NCI-H1105 (cell line): ENCODE results near the gene VSNL1.
A peak's percentile ranks its signal among the peaks of the same experiment; 100 is the strongest.

Source experiments
- DNase-seq: peaks from one replicate; lab custom pipeline; 2025; lab: John Stamatoyannopoulos, UW

VSNL1 gene

GRCh38 chr2:17583166-17583565, 42.7 kb downstream of the VSNL1 start:
- DNase-seq = no peak

- no peak for DNase-seq
Measured at GRCh38 chr2:17583646-17584045, 43.1 kb downstream of the VSNL1 start.

- DNase-seq = no peak
Measured at GRCh38 chr2:17584689-17585088, 44.2 kb downstream of the VSNL1 start.

GRCh38 chr2:17587469-17587868, 47.0 kb downstream of the VSNL1 start:
- no peak for DNase-seq

GRCh38 chr2:17588031-17588430, 47.5 kb downstream of the VSNL1 start:
- no peak for DNase-seq

- DNase-seq = no peak
Measured at GRCh38 chr2:17589406-17590035, 49.0 kb downstream of the VSNL1 start.

GRCh38 chr2:17590342-17590911, 49.9 kb downstream of the VSNL1 start:
- no peak for DNase-seq

- no peak for DNase-seq
Measured at GRCh38 chr2:17591846-17592245, 51.4 kb downstream of the VSNL1 start.

- DNase-seq = peak; percentile 9
Measured at GRCh38 chr2:17592731-17593409, 52.4 kb downstream of the VSNL1 start.

- no peak for DNase-seq
Measured at GRCh38 chr2:17593445-17593840, 52.9 kb downstream of the VSNL1 start.

- no peak for DNase-seq
Measured at GRCh38 chr2:17593841-17594491, 53.5 kb downstream of the VSNL1 start.

GRCh38 chr2:17594533-17595401, 54.3 kb downstream of the VSNL1 start:
- no peak for DNase-seq

GRCh38 chr2:17599617-17600016, 59.1 kb downstream of the VSNL1 start:
- DNase-seq = no peak

- DNase-seq = no peak
Measured at GRCh38 chr2:17600556-17601204, 60.2 kb downstream of the VSNL1 start.

- DNase-seq = no peak
Measured at GRCh38 chr2:17604050-17604449, 63.6 kb downstream of the VSNL1 start.

- no peak for DNase-seq
Measured at GRCh38 chr2:17605696-17606095, 65.2 kb downstream of the VSNL1 start.

GRCh38 chr2:17606851-17607250, 66.4 kb downstream of the VSNL1 start:
- DNase-seq = no peak

- no peak for DNase-seq
Measured at GRCh38 chr2:17607379-17607778, 66.9 kb downstream of the VSNL1 start.

- DNase-seq = no peak
Measured at GRCh38 chr2:17608251-17608650, 67.8 kb downstream of the VSNL1 start.

- DNase-seq = no peak
Measured at GRCh38 chr2:17610521-17610920, 70.0 kb downstream of the VSNL1 start.

- DNase-seq = no peak
Measured at GRCh38 chr2:17611036-17611435, 70.5 kb downstream of the VSNL1 start.
